DND-41 (cell line): Measurements from ENCODE around the gene MEAK7.

Experiments used
- ATAC-seq: fragments of 200-7000 bp; cut with Tn5 transposase; 3 replicates; pipeline ENCODE4 v1.9.1; 2021; ENCODE audit warnings: low read depth; ENCODE audit not compliant: insufficient read depth
- DNase-seq: peaks from one replicate; pipeline ENCODE4 v3.0.0-alpha.2; 2020
- H2AFZ ChIP-seq: 2 replicates; pipeline ENCODE4 v1.6.0; 2012; ENCODE audit warnings: low read depth, low read length
- H3K27ac ChIP-seq: 2 replicates; pipeline ENCODE4 v1.5.1; 2012; ENCODE audit warnings: low read length, inconsistent platforms
- H3K27me3 ChIP-seq: fragments of 200-600 bp; sonication (generic); 2 replicates; pipeline ENCODE4 v1.6.0; 2012; ENCODE audit warnings: low read length, mild to moderate bottlenecking, inconsistent platforms; ENCODE audit not compliant: insufficient read depth, poor library complexity
- H3K36me3 ChIP-seq: 2 replicates; pipeline ENCODE4 v1.5.1; 2012; ENCODE audit warnings: low read length, inconsistent platforms; ENCODE audit not compliant: insufficient read depth
- H3K4me1 ChIP-seq: 2 replicates; pipeline ENCODE4 v1.5.1; 2012; ENCODE audit warnings: mild to moderate bottlenecking, low read length; ENCODE audit not compliant: insufficient read depth
- H3K4me2 ChIP-seq: 2 replicates; pipeline ENCODE4 v1.6.0; 2012; ENCODE audit warnings: mild to moderate bottlenecking, moderate library complexity, low read length, inconsistent platforms; ENCODE audit not compliant: insufficient read depth
- H3K4me3 ChIP-seq, 2 experiments: fragments of 200-600 bp in 1 of 2; shearing (Covaris generic) in 1 of 2; 2 replicates each; pipeline ENCODE4 v1.5.1; 2012 to 2016; ENCODE audit warnings: inconsistent platforms in 2 of 2, low read length in 2 of 2, mild to moderate bottlenecking in 2 of 2, low read depth in 1 of 2, moderate library complexity in 1 of 2
- H3K79me2 ChIP-seq: 2 replicates; pipeline ENCODE4 v1.6.0; 2012; ENCODE audit warnings: low read length, inconsistent platforms; ENCODE audit not compliant: insufficient read depth
- H3K9ac ChIP-seq: 2 replicates; pipeline ENCODE4 v1.6.0; 2012; ENCODE audit warnings: low read depth, mild to moderate bottlenecking, inconsistent platforms, low read length, moderate library complexity
- H3K9me3 ChIP-seq: 2 replicates; pipeline ENCODE4 v1.5.1; 2012; ENCODE audit warnings: low read length, moderate library complexity, mild to moderate bottlenecking, inconsistent platforms; ENCODE audit not compliant: insufficient read depth, severe bottlenecking
- H4K20me1 ChIP-seq: 2 replicates; pipeline ENCODE4 v1.6.0; 2012; ENCODE audit warnings: low read length; ENCODE audit not compliant: insufficient read depth
- EZH2 ChIP-seq: IDR thresholded peaks from 3 replicates; pipeline ENCODE4 v1.6.1; 2012; ENCODE audit warnings: borderline replicate concordance, low read depth, mild to moderate bottlenecking, moderate library complexity, low read length, inconsistent platforms; ENCODE audit not compliant: severe bottlenecking
- TF ChIP-seq, protein P1 (sequence below): IDR thresholded peaks from 2 replicates; pipeline ENCODE4 v1.5.1; 2012; ENCODE audit warnings: borderline replicate concordance, low read length, moderate library complexity, mild to moderate bottlenecking; ENCODE audit not compliant: poor library complexity, severe bottlenecking; ENCODE audit errors: extremely low read depth

Gene MEAK7

DNA sequence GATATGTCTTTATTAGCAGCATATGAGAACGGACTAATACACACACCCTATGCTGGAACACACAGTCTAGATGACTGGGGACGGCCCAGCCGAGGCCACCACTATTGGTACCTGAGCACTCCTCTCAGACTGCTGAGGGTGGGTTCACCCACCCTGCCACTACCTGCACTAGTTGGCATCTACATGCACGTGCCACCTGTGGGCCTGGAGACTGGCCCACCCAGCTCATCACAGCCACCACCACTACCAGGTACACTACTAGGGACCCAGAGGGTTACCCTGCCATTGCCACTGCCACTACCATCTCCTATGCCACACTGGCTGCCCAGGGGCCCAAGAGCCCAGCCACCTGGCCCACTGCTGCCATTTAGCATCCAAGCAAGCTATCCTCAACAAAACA is 32.5 kb downstream of the MEAK7 start:
- Histone ChIP-seq H3K9me3 (peaks cover 4% of the 10 kb centered on the region), H3K4me3 (no peak overlapping the region), H3K79me2 (no peaks in the 10 kb centered on the region), H3K9ac (no peak overlapping the region), H3K27me3 (no peaks in the 10 kb centered on the region), H3K4me2 (no peak overlapping the region), H2AFZ (no peak overlapping the region), H3K4me1 (no peaks in the 10 kb centered on the region), H3K27ac (no peak overlapping the region), H4K20me1 (no peaks in the 10 kb centered on the region), H3K36me3 (no peaks in the 10 kb centered on the region)
- no peak for ATAC-seq
- TF ChIP-seq, protein P1, sequence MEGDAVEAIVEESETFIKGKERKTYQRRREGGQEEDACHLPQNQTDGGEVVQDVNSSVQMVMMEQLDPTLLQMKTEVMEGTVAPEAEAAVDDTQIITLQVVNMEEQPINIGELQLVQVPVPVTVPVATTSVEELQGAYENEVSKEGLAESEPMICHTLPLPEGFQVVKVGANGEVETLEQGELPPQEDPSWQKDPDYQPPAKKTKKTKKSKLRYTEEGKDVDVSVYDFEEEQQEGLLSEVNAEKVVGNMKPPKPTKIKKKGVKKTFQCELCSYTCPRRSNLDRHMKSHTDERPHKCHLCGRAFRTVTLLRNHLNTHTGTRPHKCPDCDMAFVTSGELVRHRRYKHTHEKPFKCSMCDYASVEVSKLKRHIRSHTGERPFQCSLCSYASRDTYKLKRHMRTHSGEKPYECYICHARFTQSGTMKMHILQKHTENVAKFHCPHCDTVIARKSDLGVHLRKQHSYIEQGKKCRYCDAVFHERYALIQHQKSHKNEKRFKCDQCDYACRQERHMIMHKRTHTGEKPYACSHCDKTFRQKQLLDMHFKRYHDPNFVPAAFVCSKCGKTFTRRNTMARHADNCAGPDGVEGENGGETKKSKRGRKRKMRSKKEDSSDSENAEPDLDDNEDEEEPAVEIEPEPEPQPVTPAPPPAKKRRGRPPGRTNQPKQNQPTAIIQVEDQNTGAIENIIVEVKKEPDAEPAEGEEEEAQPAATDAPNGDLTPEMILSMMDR: no peak
- no peak for TF ChIP-seq EZH2
- no peak for DNase-seq

- H3K4me3 ChIP-seq: no peak overlapping the region
- no peak overlapping the region for H3K4me2 ChIP-seq
- H3K27me3 ChIP-seq: no peaks in the 10 kb centered on the region
- ATAC-seq (no peak), DNase-seq (no peak)
- no peaks in the 10 kb centered on the region for H3K36me3 ChIP-seq
- H2AFZ ChIP-seq: no peak overlapping the region
- peaks cover 10% of the 10 kb centered on the region for H3K9me3 ChIP-seq
- no peak overlapping the region for H3K9ac ChIP-seq
- H3K79me2 ChIP-seq: no peaks in the 10 kb centered on the region
- no peaks in the 10 kb centered on the region for H3K4me1 ChIP-seq
- no peaks in the 10 kb centered on the region for H4K20me1 ChIP-seq
- no peak overlapping the region for H3K27ac ChIP-seq
- TF ChIP-seq, protein P1: no peak
- no peak for TF ChIP-seq EZH2
Measured at GRCh38 chr16:84471316-84471715, 33.1 kb downstream of the MEAK7 start.

GRCh38 chr16:84467709-84468108 is 36.8 kb downstream of the MEAK7 start:
- Histone ChIP-seq H2AFZ (no peak overlapping the region), H3K4me1 (no peaks in the 10 kb centered on the region), H3K79me2 (no peaks in the 10 kb centered on the region), H3K9me3 (peaks cover 10% of the 10 kb centered on the region), H3K27ac (no peak overlapping the region), H3K4me3 (no peak overlapping the region), H3K4me2 (no peak overlapping the region), H3K27me3 (no peaks in the 10 kb centered on the region), H3K9ac (no peak overlapping the region), H3K36me3 (no peaks in the 10 kb centered on the region), H4K20me1 (no peaks in the 10 kb centered on the region)
- no peak for ATAC-seq
- DNase-seq: no peak
- TF ChIP-seq, protein P1: no peak
- no peak for TF ChIP-seq EZH2

- Histone ChIP-seq H3K4me3 (no peak overlapping the region), H3K36me3 (no peaks in the 10 kb centered on the region), H3K4me1 (no peaks in the 10 kb centered on the region), H3K9me3 (peaks cover 10% of the 10 kb centered on the region), H3K4me2 (no peak overlapping the region), H3K27me3 (no peaks in the 10 kb centered on the region), H3K9ac (no peak overlapping the region), H3K79me2 (no peaks in the 10 kb centered on the region), H3K27ac (no peak overlapping the region), H4K20me1 (no peaks in the 10 kb centered on the region), H2AFZ (no peak overlapping the region)
- TF ChIP-seq, protein P1: no peak
- no peak for TF ChIP-seq EZH2
- DNase-seq (no peak), ATAC-seq (no peak)
Measured at GRCh38 chr16:84467256-84467655, 37.2 kb downstream of the MEAK7 start.
